HCT116 (cell line): Measurements from ENCODE around the gene RAPSN. TPM values are rescaled to one million over a fixed set of nuclear protein-coding genes. Genes with fewer than 3 reads are reported as not detected.

Source experiments
- ATAC-seq: fragments of 200-7000 bp; cut with Tn5 transposase; 2 replicates; pipeline ENCODE4 v1.9.1; 2020; ENCODE audit warnings: mild to moderate bottlenecking, moderate library complexity
- BruUV-seq: library from RNA; stranded (reverse); fragments of 400-500 nt; replicated peaks from 2 replicates; lab custom pipeline; 2021; lab: Mats Ljungman, UMichigan
- CTCF ChIA-PET: fragments of 300-600 bp; sonication (Branson Sonifier 250); formaldehyde crosslinking; loops from one replicate; lab custom pipeline; 2021; ENCODE audit warnings: antibody characterized with exemption; lab: Charles Lee
- POLR2A ChIA-PET: fragments of 300-600, 350-600 bp; sonication (Branson Sonifier 250); formaldehyde crosslinking; loops from one replicate; lab custom pipeline; 2021; ENCODE audit warnings: antibody characterized with exemption; lab: Charles Lee
- RAD21 ChIA-PET, 2 experiments: fragments of 300-600 bp; sonication (Branson Sonifier 250); formaldehyde crosslinking; loops; one replicate each; lab custom pipeline; 2023; ENCODE audit warnings: low total read pairs in 2 of 2; ENCODE audit not compliant: uncharacterized antibody in 2 of 2, unreplicated experiment in 2 of 2, low non-redundant PET in 1 of 2; lab: Charles Lee
- DNase-seq: peaks from one replicate; pipeline ENCODE4 v3.0.0-alpha.2; 2010; ENCODE audit warnings: low read depth, low spot score
- H2AFZ ChIP-seq: fragments of 200-600 bp; shearing (Covaris generic), sonication (generic); 2 replicates; pipeline ENCODE4 v1.6.1; 2017; ENCODE audit warnings: low read depth, mixed run types, mixed read lengths, antibody characterized with exemption, low read length; ENCODE audit not compliant: poor library complexity, severe bottlenecking
- H3K27ac ChIP-seq: 2 replicates; pipeline ENCODE4 v1.5.1; 2012; ENCODE audit warnings: low read depth, low read length
- H3K27me3 ChIP-seq: fragments of 200-600 bp; sonication (generic); 2 replicates; pipeline ENCODE4 v1.6.1; 2016; ENCODE audit warnings: mixed run types, low read length, mixed read lengths; ENCODE audit not compliant: insufficient read depth
- H3K36me3 ChIP-seq, 2 experiments: fragments of 200-500 bp in 1 of 2; fragments of 200-600 bp in 1 of 2; sonication (Bioruptor generic) in 1 of 2; sonication (generic) in 1 of 2; 2 replicates each; pipeline versions ENCODE4 v1.5.1 to v1.6.1; 2014 to 2016; ENCODE audit warnings: low read length in 2 of 2, inconsistent platforms in 1 of 2, mixed read lengths in 1 of 2, mixed run types in 1 of 2; ENCODE audit not compliant: insufficient read depth in 2 of 2, control insufficient read depth in 1 of 2
- H3K4me1 ChIP-seq, 2 experiments: fragments of 200-600 bp in 1 of 2; sonication (generic) in 1 of 2; 2 replicates each; pipeline versions ENCODE4 v1.5.1 to v1.6.1; 2012 to 2017; ENCODE audit warnings: low read length in 2 of 2, inconsistent platforms in 1 of 2, mild to moderate bottlenecking in 1 of 2, mixed read lengths in 1 of 2, mixed run types in 1 of 2, moderate library complexity in 1 of 2; ENCODE audit not compliant: insufficient read depth in 2 of 2, control insufficient read depth in 1 of 2
- H3K4me2 ChIP-seq: fragments of 200-600 bp; sonication (generic); 2 replicates; pipeline ENCODE4 v1.6.1; 2017; ENCODE audit warnings: mixed run types, low read length, mixed read lengths
- H3K4me3 ChIP-seq, 2 experiments: fragments of 200-600 bp in 1 of 2; sonication (generic) in 1 of 2; replicated peaks in 1 of 2; 2 replicates each; pipeline ENCODE4 v1.5.1; 2011 to 2016; ENCODE audit warnings: low read length in 2 of 2, control low read depth in 1 of 2, low read depth in 1 of 2, mild to moderate bottlenecking in 1 of 2, mixed read lengths in 1 of 2, mixed run types in 1 of 2
- H3K79me2 ChIP-seq: fragments of 200-600 bp; sonication (generic); 2 replicates; pipeline ENCODE4 v1.6.1; 2017; ENCODE audit warnings: mild to moderate bottlenecking, mixed run types, low read length, moderate library complexity, mixed read lengths; ENCODE audit not compliant: insufficient read depth
- H3K9ac ChIP-seq: fragments of 200-600 bp; sonication (generic); 2 replicates; pipeline ENCODE4 v1.6.1; 2016; ENCODE audit warnings: low read length, mixed read lengths
- H3K9me2 ChIP-seq: fragments of 200-600 bp; sonication (generic), shearing (Covaris generic); 2 replicates; pipeline ENCODE4 v1.6.1; 2017; ENCODE audit warnings: mixed run types, mild to moderate bottlenecking, moderate library complexity; ENCODE audit not compliant: insufficient read depth
- H3K9me3 ChIP-seq, 2 experiments: fragments of 200-500 bp in 1 of 2; fragments of 200-600 bp in 1 of 2; sonication (Bioruptor generic) in 1 of 2; sonication (generic) in 1 of 2; 2 replicates each; pipeline ENCODE4 v1.6.1; 2014 to 2017; ENCODE audit warnings: low read length in 2 of 2, mixed read lengths in 2 of 2, inconsistent platforms in 1 of 2, low read depth in 1 of 2, mild to moderate bottlenecking in 1 of 2, mixed run types in 1 of 2, moderate library complexity in 1 of 2; ENCODE audit not compliant: control insufficient read depth in 1 of 2, insufficient read depth in 1 of 2
- H4K20me1 ChIP-seq: fragments of 200-600 bp; sonication (generic), shearing (Covaris generic); 2 replicates; pipeline ENCODE4 v1.6.1; 2017; ENCODE audit warnings: mixed run types, mild to moderate bottlenecking, moderate library complexity; ENCODE audit not compliant: insufficient read depth
- CBX3 ChIP-seq: IDR thresholded peaks from 2 replicates; pipeline ENCODE4 v1.6.1; 2012; ENCODE audit warnings: low read depth
- CEBPB ChIP-seq: IDR thresholded peaks from 2 replicates; pipeline ENCODE4 v1.6.1; 2012; ENCODE audit warnings: low read depth
- FOSL1 ChIP-seq: IDR thresholded peaks from 2 replicates; pipeline ENCODE4 v1.6.1; 2012; ENCODE audit warnings: low read depth
- JUND ChIP-seq: IDR thresholded peaks from 2 replicates; pipeline ENCODE4 v1.6.1; 2012
- SP1 ChIP-seq: IDR thresholded peaks from 2 replicates; pipeline ENCODE4 v1.6.1; 2012; ENCODE audit warnings: low read depth
- SRF ChIP-seq: IDR thresholded peaks from 2 replicates; pipeline ENCODE4 v1.6.1; 2012; ENCODE audit warnings: low read depth
- TCF7L2 ChIP-seq: IDR thresholded peaks from 2 replicates; pipeline ENCODE4 v1.7.0; 2011; ENCODE audit warnings: borderline replicate concordance, inconsistent platforms; ENCODE audit not compliant: insufficient read depth, insufficient read length; ENCODE audit errors: extremely low read depth
- YY1 ChIP-seq: IDR thresholded peaks from 2 replicates; pipeline ENCODE4 v1.6.1; 2011; ENCODE audit warnings: low read length, low read depth, moderate library complexity, mild to moderate bottlenecking; ENCODE audit not compliant: insufficient replicate concordance; ENCODE audit errors: extremely low read depth
- intact Hi-C: fragments of 100-400 bp; cut with micrococcal nuclease; formaldehyde crosslinking; loops from 2 replicates; pipeline ENCODE4 v1.10.0; 2022
- total RNA-seq: library from RNA; stranded (reverse); gene quantifications from one replicate; pipeline ENCODE4 v1.2.1, GENCODE V29; 2021; ENCODE audit not compliant: unreplicated experiment
- TF ChIP-seq, protein P1 (sequence below): IDR thresholded peaks from 2 replicates; pipeline ENCODE4 v1.6.1; 2012
- TF ChIP-seq, protein P2 (sequence below): IDR thresholded peaks from 2 replicates; pipeline ENCODE4 v1.6.1; 2012; ENCODE audit warnings: low read depth

The RAPSN gene
- total RNA-seq, 1 experiment from 2014 or later: 0.57 TPM

DNA sequence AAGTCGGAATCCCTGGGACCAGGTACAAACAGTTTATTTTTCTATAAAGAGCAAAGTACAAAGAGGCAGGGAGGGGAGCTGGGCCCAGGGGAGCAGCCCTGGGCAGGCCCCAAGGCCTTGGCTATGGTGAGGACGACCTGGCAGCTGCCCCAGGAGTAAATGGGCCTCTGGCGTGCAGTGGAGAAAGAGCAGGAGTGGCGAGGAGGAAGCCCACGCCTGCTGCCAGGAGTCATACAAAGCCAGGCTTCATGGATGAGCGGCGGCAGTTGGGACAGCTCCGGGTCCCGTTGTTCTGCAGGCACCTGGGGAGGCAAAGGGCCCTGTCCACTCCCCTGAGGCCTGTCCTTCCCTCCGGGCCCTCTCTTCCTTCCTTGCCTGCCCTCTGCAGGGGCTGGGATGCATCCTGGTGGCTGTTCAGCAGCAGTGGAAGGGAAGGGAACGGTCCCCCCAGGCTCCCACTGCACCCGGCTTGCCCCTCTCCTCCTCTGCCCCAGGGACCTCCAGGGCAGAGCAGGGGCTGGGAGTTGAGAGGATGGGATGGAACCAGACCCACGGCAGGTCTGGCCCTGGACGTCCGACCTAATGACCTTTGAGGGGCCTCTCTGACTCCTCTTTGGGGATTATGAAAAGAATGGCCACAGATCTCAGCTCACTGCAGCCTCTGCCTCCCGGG lies 11.1 kb downstream of the RAPSN start:
- no peak for ATAC-seq

More for the DNA sequence above, 11.1 kb downstream of the RAPSN start:
- no peaks in the 10 kb centered on the region for H3K9me2 ChIP-seq
- no peaks in the 10 kb centered on the region for H3K36me3 ChIP-seq
- H3K9me3 ChIP-seq: no peaks in the 10 kb centered on the region
- H2AFZ ChIP-seq: no peak overlapping the region
- H3K79me2 ChIP-seq: no peaks in the 10 kb centered on the region
- H3K4me3 ChIP-seq: no peak overlapping the region
- no peak for TF ChIP-seq CEBPB
- no peak for TF ChIP-seq FOSL1
- TF ChIP-seq, protein P1, sequence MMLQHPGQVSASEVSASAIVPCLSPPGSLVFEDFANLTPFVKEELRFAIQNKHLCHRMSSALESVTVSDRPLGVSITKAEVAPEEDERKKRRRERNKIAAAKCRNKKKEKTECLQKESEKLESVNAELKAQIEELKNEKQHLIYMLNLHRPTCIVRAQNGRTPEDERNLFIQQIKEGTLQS: no peak
- TF ChIP-seq SP1: no peak
- TF ChIP-seq CBX3: no peak
- no peak for TF ChIP-seq TCF7L2
- TF ChIP-seq YY1: no peak
- no peak for TF ChIP-seq SRF
- no peak for TF ChIP-seq JUND
- TF ChIP-seq, protein P2, sequence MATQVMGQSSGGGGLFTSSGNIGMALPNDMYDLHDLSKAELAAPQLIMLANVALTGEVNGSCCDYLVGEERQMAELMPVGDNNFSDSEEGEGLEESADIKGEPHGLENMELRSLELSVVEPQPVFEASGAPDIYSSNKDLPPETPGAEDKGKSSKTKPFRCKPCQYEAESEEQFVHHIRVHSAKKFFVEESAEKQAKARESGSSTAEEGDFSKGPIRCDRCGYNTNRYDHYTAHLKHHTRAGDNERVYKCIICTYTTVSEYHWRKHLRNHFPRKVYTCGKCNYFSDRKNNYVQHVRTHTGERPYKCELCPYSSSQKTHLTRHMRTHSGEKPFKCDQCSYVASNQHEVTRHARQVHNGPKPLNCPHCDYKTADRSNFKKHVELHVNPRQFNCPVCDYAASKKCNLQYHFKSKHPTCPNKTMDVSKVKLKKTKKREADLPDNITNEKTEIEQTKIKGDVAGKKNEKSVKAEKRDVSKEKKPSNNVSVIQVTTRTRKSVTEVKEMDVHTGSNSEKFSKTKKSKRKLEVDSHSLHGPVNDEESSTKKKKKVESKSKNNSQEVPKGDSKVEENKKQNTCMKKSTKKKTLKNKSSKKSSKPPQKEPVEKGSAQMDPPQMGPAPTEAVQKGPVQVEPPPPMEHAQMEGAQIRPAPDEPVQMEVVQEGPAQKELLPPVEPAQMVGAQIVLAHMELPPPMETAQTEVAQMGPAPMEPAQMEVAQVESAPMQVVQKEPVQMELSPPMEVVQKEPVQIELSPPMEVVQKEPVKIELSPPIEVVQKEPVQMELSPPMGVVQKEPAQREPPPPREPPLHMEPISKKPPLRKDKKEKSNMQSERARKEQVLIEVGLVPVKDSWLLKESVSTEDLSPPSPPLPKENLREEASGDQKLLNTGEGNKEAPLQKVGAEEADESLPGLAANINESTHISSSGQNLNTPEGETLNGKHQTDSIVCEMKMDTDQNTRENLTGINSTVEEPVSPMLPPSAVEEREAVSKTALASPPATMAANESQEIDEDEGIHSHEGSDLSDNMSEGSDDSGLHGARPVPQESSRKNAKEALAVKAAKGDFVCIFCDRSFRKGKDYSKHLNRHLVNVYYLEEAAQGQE: no peak
- no peak overlapping the region for H3K4me2 ChIP-seq
- intact Hi-C loops: no loop called here
- no peaks in the 10 kb centered on the region for H3K27me3 ChIP-seq
- DNase-seq: no peak
- ChIA-PET RAD21 (no interaction called here), POLR2A (no interaction called here), CTCF (no interaction called here)
- no peak overlapping the region for H3K27ac ChIP-seq
- H4K20me1 ChIP-seq: no peaks in the 10 kb centered on the region
- no peaks in the 10 kb centered on the region for H3K4me1 ChIP-seq
- BruUV-seq: no TSS peak
- no peak overlapping the region for H3K9ac ChIP-seq
